IPS-15b (cell line): ENCODE data around the gene MFGE8.

Source experiments
- H3K27me3 ChIP-seq: one replicate; pipeline ENCODE4 v1.6.1; 2013; ENCODE audit warnings: low read length; ENCODE audit not compliant: control insufficient read depth, insufficient read depth
- H3K36me3 ChIP-seq: one replicate; pipeline ENCODE4 v1.6.1; 2013; ENCODE audit warnings: low read length; ENCODE audit not compliant: control insufficient read depth, insufficient read depth
- H3K4me1 ChIP-seq: one replicate; pipeline ENCODE4 v1.6.1; 2013; ENCODE audit warnings: mild to moderate bottlenecking, low read length; ENCODE audit not compliant: control insufficient read depth, insufficient read depth
- H3K4me3 ChIP-seq: one replicate; pipeline ENCODE4 v1.5.1; 2013; ENCODE audit warnings: low read depth, low read length
- H3K9ac ChIP-seq: one replicate; pipeline ENCODE4 v1.6.1; 2013; ENCODE audit warnings: low read depth, mild to moderate bottlenecking, low read length
- H3K9me3 ChIP-seq: one replicate; pipeline ENCODE4 v1.6.1; 2013; ENCODE audit warnings: mild to moderate bottlenecking, low read length; ENCODE audit not compliant: control insufficient read depth, insufficient read depth

MFGE8 gene

DNA sequence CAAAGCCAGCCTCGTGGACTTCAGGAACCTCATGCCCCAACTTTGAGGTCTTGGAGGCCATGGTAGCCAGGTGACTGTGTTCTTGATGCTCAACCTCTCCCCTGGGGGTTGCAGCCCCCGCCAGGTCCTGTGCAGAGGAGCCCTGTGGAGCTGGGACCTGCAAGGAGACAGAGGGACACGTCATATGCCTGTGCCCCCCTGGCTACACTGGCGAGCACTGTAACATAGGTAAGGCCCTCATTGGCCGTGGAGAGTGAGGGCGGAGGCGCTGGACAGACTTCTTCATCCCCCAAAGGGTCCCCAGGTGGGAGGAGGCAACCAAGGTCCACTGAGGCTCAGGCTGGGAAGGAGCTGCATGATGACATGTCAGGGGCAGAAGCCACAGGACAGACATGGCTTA lies 53.0 kb downstream of the MFGE8 start:
- Histone ChIP-seq H3K9ac (no peak overlapping the region), H3K27me3 (no peaks in the 10 kb centered on the region), H3K4me3 (no peak overlapping the region), H3K9me3 (peaks cover 3% of the 10 kb centered on the region), H3K36me3 (no peaks in the 10 kb centered on the region), H3K4me1 (no peaks in the 10 kb centered on the region)

- no peaks in the 10 kb centered on the region for H3K27me3 ChIP-seq
- no peaks in the 10 kb centered on the region for H3K4me1 ChIP-seq
- no peak overlapping the region for H3K9ac ChIP-seq
- no peaks in the 10 kb centered on the region for H3K36me3 ChIP-seq
- peaks cover 9% of the 10 kb centered on the region for H3K9me3 ChIP-seq
- no peak overlapping the region for H3K4me3 ChIP-seq
Measured at GRCh38 chr15:88859550-88859949, 53.6 kb downstream of the MFGE8 start.

DNA sequence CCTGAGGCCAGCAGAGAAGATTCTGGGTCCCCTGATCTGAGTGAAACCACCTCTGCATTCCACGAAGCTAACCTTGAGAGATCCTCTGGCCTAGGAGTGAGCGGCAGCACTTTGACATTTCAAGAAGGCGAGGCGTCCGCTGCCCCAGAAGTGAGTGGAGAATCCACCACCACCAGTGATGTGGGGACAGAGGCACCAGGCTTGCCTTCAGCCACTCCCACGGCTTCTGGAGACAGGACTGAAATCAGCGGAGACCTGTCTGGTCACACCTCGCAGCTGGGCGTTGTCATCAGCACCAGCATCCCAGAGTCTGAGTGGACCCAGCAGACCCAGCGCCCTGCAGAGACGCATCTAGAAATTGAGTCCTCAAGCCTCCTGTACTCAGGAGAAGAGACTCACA lies 54.2 kb downstream of the MFGE8 start:
- H3K36me3 ChIP-seq = no peaks in the 10 kb centered on the region
- H3K9ac ChIP-seq = no peak overlapping the region
- no peaks in the 10 kb centered on the region for H3K27me3 ChIP-seq
- peaks cover 9% of the 10 kb centered on the region for H3K9me3 ChIP-seq
- H3K4me3 ChIP-seq = no peak overlapping the region
- no peaks in the 10 kb centered on the region for H3K4me1 ChIP-seq

DNA sequence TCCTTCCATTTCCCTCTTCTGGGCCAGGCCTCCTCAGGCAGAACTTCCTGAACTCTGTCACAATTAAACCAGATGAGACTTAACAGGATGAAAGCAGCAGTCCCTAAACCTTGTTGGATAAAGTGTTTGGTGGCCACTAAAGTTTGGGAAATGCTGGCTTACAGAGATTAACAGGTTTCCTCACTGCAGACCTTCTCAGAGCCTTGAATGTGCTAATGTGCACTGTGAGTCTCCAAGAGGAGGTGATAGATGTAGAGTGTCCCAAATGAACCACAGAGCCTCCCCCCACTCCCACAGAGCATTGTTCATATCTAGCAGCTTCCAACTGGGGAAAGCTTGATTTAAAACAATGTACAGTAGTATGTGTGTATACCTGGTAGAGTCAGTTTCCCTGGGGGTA lies 60.7 kb downstream of the MFGE8 start:
- Histone ChIP-seq H3K27me3 (no peaks in the 10 kb centered on the region), H3K9me3 (peaks cover 9% of the 10 kb centered on the region), H3K4me3 (no peak overlapping the region), H3K36me3 (no peaks in the 10 kb centered on the region), H3K4me1 (no peaks in the 10 kb centered on the region), H3K9ac (no peak overlapping the region)

DNA sequence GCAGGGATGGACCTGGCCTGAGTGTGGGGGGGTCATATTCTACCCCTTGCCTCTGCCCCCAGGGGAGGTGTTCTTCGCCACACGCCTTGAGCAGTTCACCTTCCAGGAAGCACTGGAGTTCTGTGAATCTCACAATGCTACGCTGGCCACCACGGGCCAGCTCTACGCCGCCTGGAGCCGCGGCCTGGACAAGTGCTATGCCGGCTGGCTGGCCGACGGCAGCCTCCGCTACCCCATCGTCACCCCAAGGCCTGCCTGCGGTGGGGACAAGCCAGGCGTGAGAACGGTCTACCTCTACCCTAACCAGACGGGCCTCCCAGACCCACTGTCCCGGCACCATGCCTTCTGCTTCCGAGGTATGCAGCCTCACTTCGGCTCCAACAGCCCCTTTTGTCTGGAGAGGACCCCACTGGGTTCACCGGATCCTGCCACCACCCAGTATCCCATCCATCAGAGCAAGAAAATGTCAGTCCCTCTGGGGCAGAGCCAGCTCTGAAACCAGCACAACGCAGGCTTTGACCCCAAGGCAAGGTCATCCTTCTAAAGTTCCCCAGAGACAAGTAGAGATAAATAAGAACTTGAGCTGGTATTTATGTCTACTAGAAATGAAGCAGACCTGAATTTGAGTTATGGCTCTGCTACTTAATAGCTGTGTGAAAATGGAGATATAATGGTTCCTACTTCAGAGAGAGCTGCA lies 63.7 kb downstream of the MFGE8 start:
- H3K36me3 ChIP-seq = no peaks in the 10 kb centered on the region
- H3K4me3 ChIP-seq = no peak overlapping the region
- H3K27me3 ChIP-seq = no peaks in the 10 kb centered on the region
- no peaks in the 10 kb centered on the region for H3K9me3 ChIP-seq
- no peak overlapping the region for H3K9ac ChIP-seq
- H3K4me1 ChIP-seq = no peaks in the 10 kb centered on the region
